GM10266 (cell line): ENCODE data around the gene IFNG-AS1.

Experiments used
- DNase-seq: peaks from one replicate; pipeline ENCODE4 v3.0.0; 2012; ENCODE audit errors: extremely low spot score
- TF ChIP-seq, protein P1 (sequence below): IDR thresholded peaks from 2 replicates; pipeline ENCODE4 v1.5.1; 2012; ENCODE audit warnings: mild to moderate bottlenecking, low read depth; ENCODE audit not compliant: control insufficient read depth, insufficient read depth; ENCODE audit errors: missing control alignments

Gene IFNG-AS1

DNA sequence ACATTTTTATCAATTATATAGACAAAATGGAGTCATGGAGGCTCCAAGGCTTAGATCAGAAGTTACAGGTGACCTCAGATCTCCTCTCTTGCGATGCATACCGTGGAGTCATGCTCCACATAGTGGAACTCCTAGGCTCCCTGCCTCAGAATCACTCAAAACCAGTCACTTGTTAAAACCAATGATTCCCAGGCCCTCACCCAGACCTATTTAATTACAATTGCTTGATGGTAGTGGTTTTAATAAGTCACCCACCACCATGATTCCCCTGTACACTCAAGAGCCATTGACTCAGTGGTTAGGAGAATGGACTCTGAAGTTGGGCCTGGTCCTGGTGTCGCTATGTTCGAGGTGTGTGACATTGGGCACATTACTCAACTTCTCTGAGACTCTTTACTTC is 26.9 kb downstream of the IFNG-AS1 start:
- TF ChIP-seq, protein P1, sequence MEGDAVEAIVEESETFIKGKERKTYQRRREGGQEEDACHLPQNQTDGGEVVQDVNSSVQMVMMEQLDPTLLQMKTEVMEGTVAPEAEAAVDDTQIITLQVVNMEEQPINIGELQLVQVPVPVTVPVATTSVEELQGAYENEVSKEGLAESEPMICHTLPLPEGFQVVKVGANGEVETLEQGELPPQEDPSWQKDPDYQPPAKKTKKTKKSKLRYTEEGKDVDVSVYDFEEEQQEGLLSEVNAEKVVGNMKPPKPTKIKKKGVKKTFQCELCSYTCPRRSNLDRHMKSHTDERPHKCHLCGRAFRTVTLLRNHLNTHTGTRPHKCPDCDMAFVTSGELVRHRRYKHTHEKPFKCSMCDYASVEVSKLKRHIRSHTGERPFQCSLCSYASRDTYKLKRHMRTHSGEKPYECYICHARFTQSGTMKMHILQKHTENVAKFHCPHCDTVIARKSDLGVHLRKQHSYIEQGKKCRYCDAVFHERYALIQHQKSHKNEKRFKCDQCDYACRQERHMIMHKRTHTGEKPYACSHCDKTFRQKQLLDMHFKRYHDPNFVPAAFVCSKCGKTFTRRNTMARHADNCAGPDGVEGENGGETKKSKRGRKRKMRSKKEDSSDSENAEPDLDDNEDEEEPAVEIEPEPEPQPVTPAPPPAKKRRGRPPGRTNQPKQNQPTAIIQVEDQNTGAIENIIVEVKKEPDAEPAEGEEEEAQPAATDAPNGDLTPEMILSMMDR: no peak
- no peak for DNase-seq

DNA sequence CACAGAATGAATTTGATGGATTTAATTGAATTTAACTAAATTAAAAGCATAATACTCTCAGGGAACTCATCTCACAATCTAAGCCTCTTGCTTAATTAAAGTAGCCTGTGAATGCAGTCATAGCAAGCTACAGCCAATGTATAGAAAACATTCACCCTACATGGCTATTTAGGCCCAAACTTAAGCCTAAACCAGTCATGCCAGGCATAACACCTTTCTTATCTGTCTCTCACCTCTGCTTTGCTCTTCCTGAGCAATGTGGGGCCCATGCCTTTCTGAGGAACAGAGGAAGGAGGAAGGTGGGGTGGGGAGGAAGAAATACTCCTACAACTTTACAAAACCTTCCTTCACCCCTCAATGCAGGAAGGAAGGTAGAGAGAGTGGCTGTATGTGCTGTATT is 29.1 kb downstream of the IFNG-AS1 start:
- no peak for DNase-seq
- TF ChIP-seq, protein P1: no peak

DNA sequence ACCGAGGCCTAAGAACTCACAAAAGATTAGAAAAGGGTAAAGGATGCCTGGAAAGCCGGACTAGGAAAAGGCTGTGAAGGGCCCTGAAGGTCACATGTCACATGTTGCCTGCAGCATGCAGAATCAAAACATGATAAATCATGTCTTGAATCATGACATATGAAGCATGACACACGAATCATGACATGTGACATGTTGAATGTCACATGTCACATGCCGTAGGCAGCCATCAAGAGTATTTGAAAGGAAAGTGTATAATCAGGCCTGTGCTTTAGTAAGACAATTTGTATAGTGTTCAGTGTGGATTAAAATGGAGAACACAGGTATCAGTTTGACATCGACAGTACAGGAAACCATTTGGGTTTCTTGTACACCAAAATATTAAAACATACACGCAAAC is 30.8 kb downstream of the IFNG-AS1 start:
- TF ChIP-seq, protein P1: no peak
- DNase-seq: no peak

DNA sequence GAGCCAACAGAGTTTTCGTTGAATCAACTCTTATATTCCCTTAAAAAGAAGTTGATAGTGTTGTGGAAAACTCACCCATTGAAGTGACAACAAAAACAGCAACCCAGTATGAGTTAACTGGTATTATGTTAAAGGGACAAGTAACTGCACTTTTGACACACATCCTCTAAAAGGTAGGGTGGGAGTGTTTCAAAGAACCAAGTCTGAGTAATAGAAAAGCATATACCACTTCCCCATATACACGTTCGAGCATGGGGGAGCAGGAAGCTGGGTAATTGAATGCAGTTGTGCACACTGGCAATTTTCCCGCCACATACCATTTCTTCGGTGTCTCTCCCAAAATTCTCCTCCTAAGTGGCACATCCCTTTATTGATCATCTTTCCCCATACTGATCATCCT is 31.5 kb downstream of the IFNG-AS1 start:
- TF ChIP-seq, protein P1: no peak
- DNase-seq: no peak

DNA sequence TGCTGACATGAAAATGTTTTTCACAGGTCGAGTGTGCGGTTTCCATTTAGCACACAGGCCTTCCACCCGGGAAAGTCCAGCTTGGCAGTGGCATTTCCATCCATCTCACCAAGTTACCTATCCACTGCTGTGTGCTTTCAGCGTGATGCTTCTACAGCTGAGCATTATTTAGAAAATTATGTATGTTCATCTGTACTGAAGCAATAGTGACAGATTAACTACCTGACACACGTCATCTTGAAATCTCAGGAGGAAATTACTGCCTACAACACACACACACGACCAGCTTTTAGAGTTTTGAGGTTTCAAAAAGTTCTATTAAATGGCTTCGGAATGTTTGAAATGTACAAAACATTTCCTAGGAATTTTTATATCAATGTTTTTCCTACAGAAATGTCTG is 39.4 kb downstream of the IFNG-AS1 start:
- DNase-seq: no peak
- TF ChIP-seq, protein P1: no peak

DNA sequence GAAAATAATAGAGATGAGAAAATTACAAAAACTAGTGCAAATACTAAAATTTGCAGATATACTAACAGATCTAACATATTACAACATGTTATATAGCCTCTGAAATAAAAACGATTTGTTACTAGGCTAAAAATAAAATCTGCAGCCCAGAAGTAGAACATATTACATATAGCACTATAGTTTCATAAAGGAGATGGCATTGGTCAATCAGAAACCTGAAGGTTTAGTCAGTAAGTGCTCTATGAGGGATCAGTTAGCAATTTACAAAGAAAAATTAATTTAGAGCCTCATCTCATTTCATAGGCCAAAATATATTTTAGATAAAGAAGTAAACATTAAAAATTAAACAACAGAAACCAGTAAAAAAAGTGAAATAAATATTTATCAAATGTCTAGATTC is 41.0 kb downstream of the IFNG-AS1 start:
- TF ChIP-seq, protein P1: no peak
- no peak for DNase-seq

DNA sequence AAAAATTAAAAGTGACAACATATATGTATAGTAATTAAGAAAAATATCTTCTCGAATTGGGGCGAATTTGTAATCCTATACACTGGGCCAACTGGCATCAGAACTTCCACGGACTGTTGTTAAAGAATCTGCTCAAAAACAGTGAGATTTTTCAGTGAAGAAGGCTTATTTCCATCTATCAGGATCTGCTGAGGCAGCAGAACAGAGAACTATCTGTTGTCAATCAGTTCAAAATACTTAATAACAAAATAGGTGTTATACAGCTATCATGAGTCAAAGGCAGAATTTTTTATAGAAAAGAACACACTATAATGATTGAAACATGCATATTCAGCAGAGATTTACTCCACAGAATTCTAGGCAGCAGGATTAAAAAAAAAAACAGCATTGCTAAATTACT is 41.9 kb downstream of the IFNG-AS1 start:
- no peak for DNase-seq
- TF ChIP-seq, protein P1: no peak
